ENCODE data around the gene NKRF.

Gene NKRF

DNA sequence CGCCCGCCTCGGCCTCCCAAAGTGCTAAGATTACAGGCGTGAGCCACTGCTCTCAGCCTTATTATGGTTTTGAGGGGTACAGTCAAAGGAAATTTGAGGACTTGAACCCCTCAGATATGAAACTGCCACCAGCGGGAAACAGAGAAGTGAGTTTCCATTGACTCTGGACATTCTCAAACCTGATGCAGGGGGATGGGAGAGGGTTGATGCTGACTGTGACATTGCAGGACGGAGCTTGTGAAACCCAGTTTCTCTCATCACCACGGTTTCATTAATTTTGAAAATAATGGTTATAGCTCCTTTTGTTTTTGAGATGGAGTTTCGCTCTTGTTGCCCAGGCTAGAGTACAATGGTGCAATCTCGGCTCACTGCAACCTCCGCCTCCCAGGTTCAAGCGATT lies 18.2 kb upstream of the NKRF start:
- no peak overlapping the region for H3K9ac ChIP-seq (ENCODE audit: low read depth, low read length, poor library complexity, severe bottlenecking)
- H3K36me3 ChIP-seq (ENCODE audit: insufficient read depth, low read length) = peaks cover 58% of the 10 kb centered on the region; the same call in 1 of the 2 replicates
- H3K4me3 ChIP-seq (ENCODE audit: low read length, poor library complexity, severe bottlenecking) = no peak overlapping the region
- no peaks in the 10 kb centered on the region for H3K4me1 ChIP-seq (ENCODE audit: insufficient read depth, low read length, poor library complexity, severe bottlenecking)
- H3K4me2 ChIP-seq (ENCODE audit: low read depth, low read length, poor library complexity, severe bottlenecking) = no peak overlapping the region
- no peaks in the 10 kb centered on the region for H3K79me2 ChIP-seq (ENCODE audit: insufficient read depth, low read length)
- H3K9me3 ChIP-seq (ENCODE audit: insufficient read depth, low read depth, low read length) = no peaks in the 10 kb centered on the region
- no peaks in the 10 kb centered on the region for H3F3A ChIP-seq (ENCODE audit: low read depth)
- H4K20me1 ChIP-seq (ENCODE audit: insufficient read depth, low read length, poor library complexity, severe bottlenecking) = no peaks in the 10 kb centered on the region
- H2AFZ ChIP-seq (ENCODE audit: low read length) = no peak overlapping the region
- no peaks in the 10 kb centered on the region for H3K9me2 ChIP-seq (replicated peaks; ENCODE audit: low read depth, low read length)
- no peak for TF ChIP-seq EZH2phosphoT487 (IDR thresholded peaks at IDR 0.05; ENCODE audit: borderline replicate concordance)
- TF ChIP-seq, protein P1, sequence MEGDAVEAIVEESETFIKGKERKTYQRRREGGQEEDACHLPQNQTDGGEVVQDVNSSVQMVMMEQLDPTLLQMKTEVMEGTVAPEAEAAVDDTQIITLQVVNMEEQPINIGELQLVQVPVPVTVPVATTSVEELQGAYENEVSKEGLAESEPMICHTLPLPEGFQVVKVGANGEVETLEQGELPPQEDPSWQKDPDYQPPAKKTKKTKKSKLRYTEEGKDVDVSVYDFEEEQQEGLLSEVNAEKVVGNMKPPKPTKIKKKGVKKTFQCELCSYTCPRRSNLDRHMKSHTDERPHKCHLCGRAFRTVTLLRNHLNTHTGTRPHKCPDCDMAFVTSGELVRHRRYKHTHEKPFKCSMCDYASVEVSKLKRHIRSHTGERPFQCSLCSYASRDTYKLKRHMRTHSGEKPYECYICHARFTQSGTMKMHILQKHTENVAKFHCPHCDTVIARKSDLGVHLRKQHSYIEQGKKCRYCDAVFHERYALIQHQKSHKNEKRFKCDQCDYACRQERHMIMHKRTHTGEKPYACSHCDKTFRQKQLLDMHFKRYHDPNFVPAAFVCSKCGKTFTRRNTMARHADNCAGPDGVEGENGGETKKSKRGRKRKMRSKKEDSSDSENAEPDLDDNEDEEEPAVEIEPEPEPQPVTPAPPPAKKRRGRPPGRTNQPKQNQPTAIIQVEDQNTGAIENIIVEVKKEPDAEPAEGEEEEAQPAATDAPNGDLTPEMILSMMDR (conservative IDR thresholded peaks at IDR 0.05; ENCODE audit: low read length) = no peak
- no peaks in the 10 kb centered on the region for H3K27me3 ChIP-seq (ENCODE audit: insufficient read depth, low read length, poor library complexity, severe bottlenecking)

DNA sequence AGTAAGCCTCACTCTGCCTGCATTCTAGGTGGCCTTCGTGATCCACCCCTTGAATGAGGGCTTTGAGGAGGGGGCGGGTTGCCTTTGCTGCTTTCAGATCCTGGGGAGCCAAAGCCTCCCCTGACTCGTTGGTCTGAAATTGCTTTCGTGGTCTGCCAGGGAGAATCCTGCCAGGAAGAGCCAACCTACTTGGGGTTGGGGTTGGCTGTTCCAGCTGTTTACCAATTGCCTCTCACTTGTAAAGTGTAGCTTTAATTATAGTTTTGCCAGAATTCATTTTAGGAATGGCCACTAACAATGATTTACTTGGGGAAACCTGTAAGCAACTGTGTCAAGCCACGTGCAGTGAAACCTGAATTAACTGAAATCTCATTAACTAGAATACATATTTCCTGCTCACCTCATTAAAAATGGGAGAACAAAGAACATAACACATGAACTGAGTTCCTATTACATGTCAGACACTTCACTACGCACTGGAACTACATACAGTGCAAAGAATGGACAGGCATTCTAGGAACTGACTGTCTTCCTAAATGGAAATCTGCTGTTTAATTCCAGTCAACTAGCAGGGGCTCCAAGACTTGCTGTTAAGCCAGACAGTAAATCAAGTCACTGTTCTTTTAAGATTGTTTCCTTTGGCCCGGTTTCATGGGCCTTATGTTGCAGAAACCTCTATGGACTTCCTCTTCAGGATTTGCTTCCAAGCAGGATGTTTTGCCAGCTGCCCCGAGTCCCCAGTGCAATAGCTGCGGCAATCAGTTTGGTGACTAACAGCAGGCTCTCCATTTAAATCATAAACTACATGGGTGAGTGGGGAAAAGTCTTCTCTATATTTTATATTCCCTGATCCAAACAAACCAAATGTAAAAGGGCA lies 16.4 kb upstream of the NKRF start:
- H3K9me3 ChIP-seq (ENCODE audit: insufficient read depth, low read depth, low read length) = no peaks in the 10 kb centered on the region

DNA sequence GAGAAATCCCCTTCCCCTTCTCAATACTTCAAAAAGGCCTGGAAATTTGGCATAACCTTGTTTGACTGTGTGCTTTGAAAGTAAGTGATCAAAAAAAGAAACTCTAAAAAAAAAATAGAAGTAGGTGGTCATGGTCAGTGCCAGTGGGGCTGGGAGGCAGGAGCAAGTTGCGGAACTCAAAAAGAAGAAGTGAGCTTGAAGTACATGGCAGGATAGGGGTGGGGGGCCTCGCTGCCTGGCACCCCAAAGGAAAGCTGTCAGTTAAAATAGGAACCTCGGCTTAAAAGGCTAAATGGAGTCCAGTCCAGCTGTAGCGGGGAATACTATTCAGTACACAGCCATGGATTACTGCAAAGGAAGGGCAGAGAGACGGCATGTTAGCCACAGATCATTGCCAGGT lies 12.2 kb upstream of the NKRF start:
- Histone ChIP-seq H3K27me3 (ENCODE audit: insufficient read depth, low read length, poor library complexity, severe bottlenecking) (no peaks in the 10 kb centered on the region), H3K9me3 (ENCODE audit: insufficient read depth, low read depth, low read length) (no peaks in the 10 kb centered on the region), H3K79me2 (ENCODE audit: insufficient read depth, low read length) (no peaks in the 10 kb centered on the region), H3K4me3 (ENCODE audit: low read length, poor library complexity, severe bottlenecking) (no peak overlapping the region), H3K4me2 (ENCODE audit: low read depth, low read length, poor library complexity, severe bottlenecking) (no peak overlapping the region), H3K9me2 (replicated peaks; ENCODE audit: low read depth, low read length) (no peaks in the 10 kb centered on the region), H4K20me1 (ENCODE audit: insufficient read depth, low read length, poor library complexity, severe bottlenecking) (no peaks in the 10 kb centered on the region), H3K4me1 (ENCODE audit: insufficient read depth, low read length, poor library complexity, severe bottlenecking) (no peaks in the 10 kb centered on the region), H2AFZ (ENCODE audit: low read length) (no peak overlapping the region), H3K36me3 (ENCODE audit: insufficient read depth, low read length) (peaks cover 35% of the 10 kb centered on the region; the same call in 1 of the 2 replicates), H3F3A (ENCODE audit: low read depth) (no peaks in the 10 kb centered on the region), H3K9ac (ENCODE audit: low read depth, low read length, poor library complexity, severe bottlenecking) (no peak overlapping the region)
- TF ChIP-seq EZH2phosphoT487 (IDR thresholded peaks at IDR 0.05; ENCODE audit: borderline replicate concordance) = no peak
- TF ChIP-seq, protein P1 (conservative IDR thresholded peaks at IDR 0.05; ENCODE audit: low read length) = no peak

More for the DNA sequence above, 16.4 kb upstream of the NKRF start:
- no peaks in the 10 kb centered on the region for H3F3A ChIP-seq (ENCODE audit: low read depth)
- H3K79me2 ChIP-seq (ENCODE audit: insufficient read depth, low read length) = no peaks in the 10 kb centered on the region
- no peak overlapping the region for H3K4me2 ChIP-seq (ENCODE audit: low read depth, low read length, poor library complexity, severe bottlenecking)
- H2AFZ ChIP-seq (ENCODE audit: low read length) = no peak overlapping the region
- no peaks in the 10 kb centered on the region for H3K27me3 ChIP-seq (ENCODE audit: insufficient read depth, low read length, poor library complexity, severe bottlenecking)
- H3K4me3 ChIP-seq (ENCODE audit: low read length, poor library complexity, severe bottlenecking) = no peak overlapping the region
- no peaks in the 10 kb centered on the region for H3K9me2 ChIP-seq (replicated peaks; ENCODE audit: low read depth, low read length)
- H4K20me1 ChIP-seq (ENCODE audit: insufficient read depth, low read length, poor library complexity, severe bottlenecking) = no peaks in the 10 kb centered on the region
- H3K36me3 ChIP-seq (ENCODE audit: insufficient read depth, low read length) = peaks cover 59% of the 10 kb centered on the region; the same call in 1 of the 2 replicates
- no peaks in the 10 kb centered on the region for H3K4me1 ChIP-seq (ENCODE audit: insufficient read depth, low read length, poor library complexity, severe bottlenecking)
- H3K9ac ChIP-seq (ENCODE audit: low read depth, low read length, poor library complexity, severe bottlenecking) = no peak overlapping the region
- no peak for TF ChIP-seq EZH2phosphoT487 (IDR thresholded peaks at IDR 0.05; ENCODE audit: borderline replicate concordance)
- TF ChIP-seq, protein P1 (conservative IDR thresholded peaks at IDR 0.05; ENCODE audit: low read length) = no peak
